Measurements from ENCODE around the gene TRMT2A. TPM values are rescaled to one million over a fixed set of nuclear protein-coding genes. Genes with fewer than 3 reads are reported as not detected.

The TRMT2A gene
- total RNA-seq, 3 donors from 2014 or later (not counting 1 experiment from before 2014, with no cell fraction given), result 86.4 to 104 (median 86.5) TPM

DNA sequence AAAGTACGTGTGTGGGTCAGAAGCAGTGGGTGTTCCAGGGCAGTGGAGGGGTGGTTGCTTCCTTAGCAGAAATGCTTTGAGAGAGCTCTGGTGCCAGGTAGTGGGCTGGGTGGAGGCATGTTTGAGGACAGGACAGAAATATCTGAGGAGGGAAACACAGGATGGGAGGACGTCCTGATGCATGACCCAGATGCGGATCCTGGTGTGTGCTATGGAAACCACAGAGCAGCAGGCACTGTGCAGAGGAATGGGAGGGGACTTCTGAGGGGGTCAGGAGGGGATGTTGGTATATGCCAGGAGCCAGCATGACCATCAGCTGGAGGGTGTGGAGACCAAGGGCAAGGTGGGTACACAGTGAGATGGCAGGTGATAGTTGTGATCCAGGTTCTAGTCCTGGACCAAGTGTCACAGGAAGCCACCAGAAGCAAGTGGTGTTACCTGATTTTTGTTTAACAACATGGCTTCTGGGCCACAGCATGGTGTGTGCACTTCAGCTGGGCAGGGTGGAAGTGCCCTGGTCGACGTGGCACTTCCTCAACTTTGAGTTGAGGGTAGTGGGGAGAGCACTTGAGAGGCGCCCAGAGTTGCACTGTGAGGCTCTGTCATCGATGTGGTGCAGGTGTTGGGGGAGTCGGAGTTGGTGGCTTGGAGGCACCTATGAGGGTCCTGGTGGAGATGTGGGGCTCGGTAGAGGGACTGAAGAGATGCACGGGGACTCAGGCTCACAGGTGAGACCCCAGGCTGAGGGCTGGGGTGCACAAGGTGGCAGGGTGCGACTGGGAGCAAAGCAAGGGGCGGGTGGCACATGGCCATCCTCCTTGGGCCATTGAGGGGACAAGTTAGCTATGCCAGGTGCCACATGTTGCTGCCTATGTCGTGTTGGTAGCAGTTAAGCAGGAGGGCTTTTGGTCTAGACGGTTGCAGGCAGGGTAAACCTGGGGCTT, 29.4 kb downstream of the TRMT2A start:
- Histone ChIP-seq H3K27ac (ENCODE audit: low read length) (no peak overlapping the region), H3K4me3 (ENCODE audit: low read length) (no peak overlapping the region), H3K27me3 (ENCODE audit: control insufficient read depth, insufficient read depth, low read length) (no peaks in the 10 kb centered on the region), H3K36me3 (ENCODE audit: control insufficient read depth, insufficient read depth, low read length) (peaks cover 59% of the 10 kb centered on the region), H3K9me3 (ENCODE audit: control insufficient read depth, insufficient read depth, low read length) (no peaks in the 10 kb centered on the region), H3K4me1 (ENCODE audit: control insufficient read depth, insufficient read depth, low read length) (peaks cover 79% of the 10 kb centered on the region)
- peak overlapping the region; percentile 73 for H3K4me3 Mint-ChIP-seq
- TF ChIP-seq, protein P1, sequence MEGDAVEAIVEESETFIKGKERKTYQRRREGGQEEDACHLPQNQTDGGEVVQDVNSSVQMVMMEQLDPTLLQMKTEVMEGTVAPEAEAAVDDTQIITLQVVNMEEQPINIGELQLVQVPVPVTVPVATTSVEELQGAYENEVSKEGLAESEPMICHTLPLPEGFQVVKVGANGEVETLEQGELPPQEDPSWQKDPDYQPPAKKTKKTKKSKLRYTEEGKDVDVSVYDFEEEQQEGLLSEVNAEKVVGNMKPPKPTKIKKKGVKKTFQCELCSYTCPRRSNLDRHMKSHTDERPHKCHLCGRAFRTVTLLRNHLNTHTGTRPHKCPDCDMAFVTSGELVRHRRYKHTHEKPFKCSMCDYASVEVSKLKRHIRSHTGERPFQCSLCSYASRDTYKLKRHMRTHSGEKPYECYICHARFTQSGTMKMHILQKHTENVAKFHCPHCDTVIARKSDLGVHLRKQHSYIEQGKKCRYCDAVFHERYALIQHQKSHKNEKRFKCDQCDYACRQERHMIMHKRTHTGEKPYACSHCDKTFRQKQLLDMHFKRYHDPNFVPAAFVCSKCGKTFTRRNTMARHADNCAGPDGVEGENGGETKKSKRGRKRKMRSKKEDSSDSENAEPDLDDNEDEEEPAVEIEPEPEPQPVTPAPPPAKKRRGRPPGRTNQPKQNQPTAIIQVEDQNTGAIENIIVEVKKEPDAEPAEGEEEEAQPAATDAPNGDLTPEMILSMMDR (IDR thresholded peaks at IDR 0.05), result no peak
- peak overlapping the region; percentile 29 to 58 for H3K27ac Mint-ChIP-seq
- 75% methylated on average over 14 of the region's 14 CpGs for WGBS (ENCODE audit: insufficient coverage)
- H3K27me3 Mint-ChIP-seq (ENCODE audit: low read depth in 2 of 2), result no peaks in the 10 kb centered on the region
- no peaks in the 10 kb centered on the region for H3K9me3 Mint-ChIP-seq
- H3K4me1 Mint-ChIP-seq, result peaks cover 53 to 55% of the 10 kb centered on the region in 2 donors
- DNase-seq (peak in 1 of 2 donors; percentile 53), ATAC-seq (peak; percentile 58 to 76 (median 64))
- intact Hi-C loops (cut with micrococcal nuclease), result no loop called here
- H3K36me3 Mint-ChIP-seq, result peaks cover 6% of the 10 kb centered on the region

DNA sequence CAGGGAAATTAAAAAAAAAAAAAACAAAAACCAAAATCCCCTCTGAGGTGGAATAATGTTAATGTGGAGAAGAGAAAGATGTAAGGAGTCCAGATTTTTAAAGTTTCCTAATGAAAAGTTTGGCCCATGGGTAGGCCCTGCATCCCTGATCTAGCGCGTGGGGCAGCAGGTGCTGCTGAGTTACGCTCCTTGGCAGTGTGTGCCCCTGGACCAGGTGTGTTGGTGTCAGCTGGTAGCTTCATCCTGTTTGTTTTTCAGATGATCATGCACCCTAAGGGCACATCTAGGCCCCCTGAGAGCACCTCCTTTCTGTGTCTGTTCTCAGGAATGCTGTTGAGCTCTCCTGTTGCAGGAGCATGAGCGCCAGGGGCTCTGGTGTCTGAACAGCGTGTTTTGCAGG, 30.3 kb downstream of the TRMT2A start:
- H3K4me3 Mint-ChIP-seq, result peak overlapping the region; percentile 54
- no peak for DNase-seq
- Histone ChIP-seq H3K9me3 (ENCODE audit: control insufficient read depth, insufficient read depth, low read length) (no peaks in the 10 kb centered on the region), H3K4me1 (ENCODE audit: control insufficient read depth, insufficient read depth, low read length) (peaks cover 72% of the 10 kb centered on the region), H3K27ac (ENCODE audit: low read length) (no peak overlapping the region), H3K27me3 (ENCODE audit: control insufficient read depth, insufficient read depth, low read length) (no peaks in the 10 kb centered on the region), H3K4me3 (ENCODE audit: low read length) (no peak overlapping the region), H3K36me3 (ENCODE audit: control insufficient read depth, insufficient read depth, low read length) (peaks cover 51% of the 10 kb centered on the region)
- peaks cover 55 to 57% of the 10 kb centered on the region in 2 donors for H3K4me1 Mint-ChIP-seq
- H3K27me3 Mint-ChIP-seq (ENCODE audit: low read depth in 2 of 2), result no peaks in the 10 kb centered on the region
- TF ChIP-seq, protein P1 (IDR thresholded peaks at IDR 0.05), result no peak
- H3K36me3 Mint-ChIP-seq, result peaks cover 6% of the 10 kb centered on the region
- intact Hi-C loops (cut with micrococcal nuclease), result no loop called here
- ATAC-seq, result no peak
- no peaks in the 10 kb centered on the region for H3K9me3 Mint-ChIP-seq
- 98% methylated on average over 5 of the region's 5 CpGs for WGBS (ENCODE audit: insufficient coverage)
- peak overlapping the region in 1 of 2 donors; percentile 29 for H3K27ac Mint-ChIP-seq

GRCh38 chr22:20086101-20086599, 30.9 kb downstream of the TRMT2A start:
- H3K4me1 Mint-ChIP-seq, result peaks cover 59% of the 10 kb centered on the region in 2 donors
- intact Hi-C loops (cut with micrococcal nuclease), result no loop called here
- no peaks in the 10 kb centered on the region for H3K9me3 Mint-ChIP-seq
- H3K27me3 Mint-ChIP-seq (ENCODE audit: low read depth in 2 of 2), result no peaks in the 10 kb centered on the region
- ATAC-seq (no peak), DNase-seq (no peak)
- no peaks in the 10 kb centered on the region for H3K27me3 ChIP-seq (ENCODE audit: control insufficient read depth, insufficient read depth, low read length)
- peaks cover 3% of the 10 kb centered on the region for H3K36me3 Mint-ChIP-seq
- TF ChIP-seq, protein P1 (IDR thresholded peaks at IDR 0.05), result no peak
- H3K4me1 ChIP-seq (ENCODE audit: control insufficient read depth, insufficient read depth, low read length), result peaks cover 72% of the 10 kb centered on the region
- peak overlapping the region; percentile 54 for H3K4me3 Mint-ChIP-seq
- H3K4me3 ChIP-seq (ENCODE audit: low read length), result no peak overlapping the region
- no peak overlapping the region for H3K27ac ChIP-seq (ENCODE audit: low read length)
- H3K36me3 ChIP-seq (ENCODE audit: control insufficient read depth, insufficient read depth, low read length), result peaks cover 44% of the 10 kb centered on the region
- no peak overlapping the region for H3K27ac Mint-ChIP-seq
- no peaks in the 10 kb centered on the region for H3K9me3 ChIP-seq (ENCODE audit: control insufficient read depth, insufficient read depth, low read length)
- 98% methylated on average over 24 of the region's 24 CpGs for WGBS (ENCODE audit: insufficient coverage)

Measured in natural killer cell (primary cell).